B cell (primary cell): ENCODE measurements around the gene ARPC4. TPM values are rescaled to one million over a fixed set of nuclear protein-coding genes. Genes with fewer than 3 reads are reported as not detected.

Experiments
- ATAC-seq: fragments of 200-7000 bp; cut with Tn5 transposase; one replicate; pipeline ENCODE4 v1.10.0; 2021; ENCODE audit warnings: low read depth, mild to moderate bottlenecking, moderate number of reproducible peaks, moderate library complexity
- CTCF ChIA-PET: fragments of 350-600 bp; sonication (Branson Sonifier 250); formaldehyde crosslinking; loops from one replicate; lab custom pipeline; 2021; ENCODE audit warnings: antibody characterized with exemption, inconsistent platforms; lab: Charles Lee
- POLR2A ChIA-PET: fragments of 350-600 bp; sonication (Branson Sonifier 250); formaldehyde crosslinking; loops from one replicate; lab custom pipeline; 2021; ENCODE audit warnings: antibody characterized with exemption; lab: Charles Lee
- DNase-seq: peaks from one replicate; pipeline ENCODE4 v3.0.0; 2013
- H2AFZ ChIP-seq: 2 replicates; pipeline ENCODE4 v1.6.1; 2012; ENCODE audit warnings: mild to moderate bottlenecking, low read depth, low read length; ENCODE audit not compliant: insufficient read depth, poor library complexity, severe bottlenecking
- H3K27ac ChIP-seq, 2 donors: 1 replicate in 1 of 2; 2 replicates in 1 of 2; pipeline ENCODE4 v1.5.1; 2012 to 2013; ENCODE audit warnings: low read length in 2 of 2, mild to moderate bottlenecking in 2 of 2, moderate library complexity in 1 of 2
- H3K27me3 ChIP-seq, 4 experiments: fragments of 200-600 bp in 1 of 4; sonication (generic) in 1 of 4; replicated peaks in 1 of 4; 1 replicate in 2 of 4; 2 replicates in 2 of 4; pipeline versions ENCODE4 v1.6.1 to v1.7.0; 2013 to 2016; ENCODE audit warnings: low read length in 3 of 4, mild to moderate bottlenecking in 2 of 4, mixed read lengths in 1 of 4, moderate library complexity in 1 of 4; ENCODE audit not compliant: insufficient read depth in 4 of 4, control insufficient read depth in 3 of 4; ENCODE audit errors: control extremely low read depth in 1 of 4
- H3K36me3 ChIP-seq, 2 experiments: replicated peaks in 1 of 2; 1 replicate in 1 of 2; 2 replicates in 1 of 2; pipeline versions ENCODE4 v1.6.1 to v1.7.1; 2013; ENCODE audit warnings: low read length in 1 of 2; ENCODE audit not compliant: insufficient read depth in 2 of 2, control insufficient read depth in 1 of 2; ENCODE audit errors: control extremely low read depth in 1 of 2, extremely low read depth in 1 of 2
- H3K4me1 ChIP-seq, 2 donors: fragments of 200-600 bp in 1 of 2; sonication (generic) in 1 of 2; 1 replicate in 1 of 2; 2 replicates in 1 of 2; pipeline versions ENCODE4 v1.5.1 to v1.6.1; 2013 to 2017; ENCODE audit warnings: low read length in 2 of 2; ENCODE audit not compliant: control insufficient read depth in 2 of 2, insufficient read depth in 2 of 2
- H3K4me2 ChIP-seq: replicated peaks from 2 replicates; pipeline ENCODE3; 2012; ENCODE audit warnings: mild to moderate bottlenecking, low read depth, low read length; ENCODE audit not compliant: poor library complexity, severe bottlenecking
- H3K4me3 ChIP-seq, 5 experiments: fragments of 200-600 bp in 1 of 5; sonication (generic) in 1 of 5; 1 replicate in 3 of 5; 2 replicates in 2 of 5; pipeline versions ENCODE4 v1.5.1 to v1.7.0; 2011 to 2016; ENCODE audit warnings: low read length in 4 of 5, mild to moderate bottlenecking in 4 of 5, low read depth in 2 of 5, control low read depth in 1 of 5, moderate library complexity in 1 of 5; ENCODE audit not compliant: insufficient read depth in 1 of 5; ENCODE audit errors: control extremely low read depth in 1 of 5, extremely low read depth in 1 of 5
- H3K79me2 ChIP-seq: fragments of 200-600 bp; sonication (generic); one replicate; pipeline ENCODE4 v1.6.0; 2016; ENCODE audit warnings: low read length; ENCODE audit not compliant: control insufficient read depth, insufficient read depth
- H3K9ac ChIP-seq: fragments of 200-600 bp; sonication (generic); 2 replicates; pipeline ENCODE4 v1.6.1; 2017; ENCODE audit warnings: mild to moderate bottlenecking, low read length, moderate library complexity
- H3K9me3 ChIP-seq, 3 donors: one replicate each; pipeline versions ENCODE4 v1.6.1 to v1.7.1; 2013; ENCODE audit warnings: low read length in 2 of 3; ENCODE audit not compliant: control insufficient read depth in 2 of 3, insufficient read depth in 1 of 3; ENCODE audit errors: control extremely low read depth in 1 of 3
- H4K20me1 ChIP-seq: 2 replicates; pipeline ENCODE4 v1.6.0; 2012; ENCODE audit warnings: mild to moderate bottlenecking, low read length; ENCODE audit not compliant: insufficient read depth, control insufficient read depth, poor library complexity, severe bottlenecking
- H3K27ac Mint-ChIP-seq: one replicate; pipeline ENCODE4 v1.8.0; 2021; ENCODE audit warnings: mixed read lengths
- H3K27me3 Mint-ChIP-seq: one replicate; pipeline ENCODE4 v1.8.0; 2021; ENCODE audit warnings: mixed read lengths
- H3K4me1 Mint-ChIP-seq: one replicate; pipeline ENCODE4 v1.8.0; 2021; ENCODE audit warnings: mixed read lengths
- H3K4me3 Mint-ChIP-seq: one replicate; pipeline ENCODE4 v1.8.0; 2021; ENCODE audit warnings: mixed read lengths
- H3K9me3 Mint-ChIP-seq: one replicate; pipeline ENCODE4 v1.8.0; 2022; ENCODE audit warnings: mixed read lengths; ENCODE audit not compliant: insufficient read depth
- CTCF ChIP-seq: fragments of 200-600 bp; IDR thresholded peaks from one replicate; pipeline ENCODE4 v1.8.0; 2022; ENCODE audit warnings: antibody characterized with exemption, mild to moderate bottlenecking
- EZH2 ChIP-seq: IDR thresholded peaks from 2 replicates; pipeline ENCODE4 v1.6.1; 2012; ENCODE audit warnings: borderline replicate concordance, low read depth, mild to moderate bottlenecking, moderate library complexity, low read length; ENCODE audit not compliant: insufficient read depth, poor library complexity, severe bottlenecking
- WGBS: methylation state at CpG from one replicate; pipeline ENCODE4 v1.1.5; 2013; ENCODE audit warnings: missing lambda C conversion rate; ENCODE audit not compliant: insufficient coverage; 5-methylcytosine and 5-hydroxymethylcytosine counted together
- intact Hi-C: fragments of 100-400 bp; cut with micrococcal nuclease; formaldehyde crosslinking; loops from one replicate; pipeline ENCODE4 v1.10.0; 2022
- polyA plus RNA-seq: library from polyadenylated mRNA; depleted of rRNA; stranded (reverse); fragments of >200 nt; gene quantifications from 2 replicates; pipeline ENCODE4 v1.2.3, GENCODE V29; 2012
- total RNA-seq, 2 donors: library from RNA; stranded (reverse); fragments of 120-200 nt in 1 of 2; gene quantifications; 1 replicate in 1 of 2; 2 replicates in 1 of 2; pipeline versions ENCODE4 v1.2.3 to v1.2.4, GENCODE V29; 2013 to 2022

The ARPC4 gene
- total and polyA plus RNA-seq, 2 donors (not counting 1 experiment from before 2014, with no cell fraction given) = 110 to 174 TPM

- no peak overlapping the region for H3K27ac Mint-ChIP-seq
- no peak for TF ChIP-seq EZH2
- TF ChIP-seq CTCF = no peak
Measured at GRCh38 chr3:9804996-9805395, 12.1 kb downstream of the ARPC4 start.

GRCh38 chr3:9806137-9806536 lies 13.3 kb downstream of the ARPC4 start:
- Histone ChIP-seq H2AFZ (no peak overlapping the region), H3K79me2 (peaks cover 29% of the 10 kb centered on the region), H3K9ac (no peak overlapping the region), H3K4me2 (no peak overlapping the region), H3K4me3 (no peak overlapping the region), H3K9me3 (no peaks in the 10 kb centered on the region), H3K4me1 (peaks cover 24 to 30% of the 10 kb centered on the region in 2 donors), H3K27ac (no peak overlapping the region), H3K36me3 (peaks cover 0 to 48% of the 10 kb centered on the region in 2 experiments), H4K20me1 (peaks cover 32% of the 10 kb centered on the region), H3K27me3 (no peaks in the 10 kb centered on the region)
- DNase-seq (no peak), ATAC-seq (no peak)
- no peak for TF ChIP-seq EZH2
- TF ChIP-seq CTCF = no peak
- no peak overlapping the region for H3K4me3 Mint-ChIP-seq
- WGBS = 100% methylated on average over 5 of the region's 12 CpGs
- no peak overlapping the region for H3K27ac Mint-ChIP-seq
- H3K9me3 Mint-ChIP-seq = no peaks in the 10 kb centered on the region
- no peaks in the 10 kb centered on the region for H3K27me3 Mint-ChIP-seq
- intact Hi-C loops = no loop called here
- ChIA-PET POLR2A (interaction anchor here (0.6 to 1.7 kb wide), 2 partner anchors 9 to 14 kb away, joined by 5 read pairs; partner anchors contain the start of genes ARPC4 and TADA3), CTCF (interaction anchor here (1.1 to 1.7 kb wide), 3 partner anchors 13 to 25 kb away, joined by 3 to 5 read pairs (median 4); partner anchors contain the start of gene ARPC4)
- H3K4me1 Mint-ChIP-seq = peaks cover 32% of the 10 kb centered on the region

More at GRCh38 chr3:9804996-9805395, 12.1 kb downstream of the ARPC4 start:
- CTCF ChIA-PET = interaction anchor here (1.1 to 1.9 kb wide), 5 partner anchors 10 to 517 kb away, joined by 3 to 5 read pairs (median 4); partner anchors contain the start of genes ARPC4 and SEC13
- no peaks in the 10 kb centered on the region for H3K27me3 ChIP-seq
- POLR2A ChIA-PET = interaction anchor here (0.6 to 1.7 kb wide), 3 partner anchors 9 to 358 kb away, joined by 3 to 5 read pairs (median 3); partner anchors contain the start of genes ARPC4 and TADA3
- no peak overlapping the region for H2AFZ ChIP-seq
- H3K9me3 Mint-ChIP-seq = no peaks in the 10 kb centered on the region
- no peak for DNase-seq
- peaks cover 22% of the 10 kb centered on the region for H3K4me1 Mint-ChIP-seq
- peaks cover 40% of the 10 kb centered on the region for H3K79me2 ChIP-seq
- no peaks in the 10 kb centered on the region for H3K27me3 Mint-ChIP-seq
- peaks cover 0 to 58% of the 10 kb centered on the region in 2 experiments for H3K36me3 ChIP-seq
- no peak overlapping the region for H3K27ac ChIP-seq
- H4K20me1 ChIP-seq = peaks cover 43% of the 10 kb centered on the region
- no peak overlapping the region for H3K4me3 ChIP-seq
- 100% methylated on average over 2 of the region's 5 CpGs for WGBS
- no peak overlapping the region for H3K4me2 ChIP-seq
- intact Hi-C loops = no loop called here
- ATAC-seq = no peak
- peaks cover 19 to 21% of the 10 kb centered on the region in 2 donors for H3K4me1 ChIP-seq
- no peaks in the 10 kb centered on the region for H3K9me3 ChIP-seq
- H3K4me3 Mint-ChIP-seq = no peak overlapping the region
- no peak overlapping the region for H3K9ac ChIP-seq
